ENCODE data around the gene GPRC5C.
"Not testable (repeated sequence)": the region's sequence is repeated elsewhere in the genome, so short reads cannot be mapped to it uniquely, and the experiment has no call there.

GPRC5C gene

DNA sequence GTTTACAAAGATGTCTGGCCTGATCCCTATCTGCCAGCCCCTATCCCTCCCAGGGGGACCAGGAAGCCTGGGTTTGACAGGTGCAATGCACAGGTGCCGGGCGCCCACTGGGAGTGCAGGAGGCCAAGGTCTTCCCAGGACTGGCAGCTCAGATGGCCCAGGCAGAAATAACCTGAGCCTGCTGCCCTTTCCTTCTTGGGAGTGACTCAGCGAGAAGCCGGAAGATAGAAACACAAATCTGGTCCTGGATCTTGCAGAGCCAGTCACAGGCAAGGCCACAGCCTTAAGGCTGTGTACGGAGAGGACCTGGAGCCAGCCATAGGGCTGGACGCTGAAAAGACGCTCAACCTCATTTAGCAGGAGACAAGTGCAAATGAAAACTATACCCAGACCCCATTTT is 36.9 kb upstream of the GPRC5C start:
- DNase-seq (ENCODE audit: low spot score in 2 of 2) = no peak
- Histone ChIP-seq H3K36me3 (replicated peaks) (no peaks in the 10 kb centered on the region), H3K27me3 (ENCODE audit: low read depth) (no peaks in the 10 kb centered on the region), H3K9me3 (no peaks in the 10 kb centered on the region), H3K4me3 (no peak overlapping the region), H3K4me1 (no peaks in the 10 kb centered on the region)
- in situ Hi-C loops (cut with MboI; ENCODE audit: low sequenced_read_pairs) = no loop called here

DNA sequence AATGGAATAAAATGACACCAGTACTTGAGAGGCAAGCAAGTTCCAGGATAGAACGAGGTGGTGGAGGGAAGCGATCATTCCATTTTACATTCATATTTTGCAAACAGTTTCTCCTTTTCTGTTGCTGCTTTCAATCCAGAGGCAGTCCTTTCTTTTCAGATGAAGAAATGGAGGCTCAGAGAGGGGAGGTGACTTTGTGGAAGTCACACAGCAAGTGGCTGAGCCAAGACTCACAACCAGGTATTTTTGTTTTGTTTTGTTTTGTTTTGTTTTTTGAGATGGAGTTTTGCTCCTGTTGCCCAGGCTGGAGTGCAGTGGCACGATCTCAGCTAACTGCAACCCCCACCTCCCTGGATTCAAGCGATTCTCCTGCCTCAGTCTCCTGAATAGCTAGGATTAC is 35.3 kb upstream of the GPRC5C start:
- no peaks in the 10 kb centered on the region for H3K36me3 ChIP-seq (replicated peaks)
- no peak overlapping the region for H3K4me3 ChIP-seq
- H3K9me3 ChIP-seq = no peaks in the 10 kb centered on the region
- DNase-seq (ENCODE audit: low spot score in 2 of 2) = no peak
- in situ Hi-C loops (cut with MboI; ENCODE audit: low sequenced_read_pairs) = no loop called here
- no peaks in the 10 kb centered on the region for H3K27me3 ChIP-seq (ENCODE audit: low read depth)
- no peaks in the 10 kb centered on the region for H3K4me1 ChIP-seq

DNA sequence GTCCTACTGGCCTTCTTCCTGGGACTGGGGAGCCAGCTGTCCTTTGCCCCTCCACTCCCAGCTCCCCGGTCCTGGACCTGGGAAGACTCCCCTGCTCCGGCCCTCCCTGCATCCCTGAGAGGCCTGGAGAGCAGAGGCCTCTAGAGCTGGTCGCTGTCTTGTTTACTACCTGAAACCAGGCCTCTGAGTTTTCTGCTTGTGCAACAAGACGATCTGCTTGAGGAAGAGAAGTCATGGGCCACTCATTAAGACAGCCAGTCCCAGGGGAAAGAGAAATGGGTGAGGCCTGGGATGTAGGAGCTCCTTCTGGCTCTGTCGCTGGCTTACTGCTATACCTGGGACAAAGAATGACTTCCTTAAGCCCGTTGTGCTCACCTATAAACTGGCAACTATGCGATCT is 29.8 kb upstream of the GPRC5C start:
- DNase-seq (ENCODE audit: low spot score in 2 of 2) = no peak
- Histone ChIP-seq H3K27me3 (ENCODE audit: low read depth) (no peaks in the 10 kb centered on the region), H3K4me3 (no peak overlapping the region), H3K9me3 (no peaks in the 10 kb centered on the region), H3K4me1 (no peaks in the 10 kb centered on the region), H3K36me3 (replicated peaks) (no peaks in the 10 kb centered on the region)
- in situ Hi-C loops (cut with MboI; ENCODE audit: low sequenced_read_pairs) = no loop called here

DNA sequence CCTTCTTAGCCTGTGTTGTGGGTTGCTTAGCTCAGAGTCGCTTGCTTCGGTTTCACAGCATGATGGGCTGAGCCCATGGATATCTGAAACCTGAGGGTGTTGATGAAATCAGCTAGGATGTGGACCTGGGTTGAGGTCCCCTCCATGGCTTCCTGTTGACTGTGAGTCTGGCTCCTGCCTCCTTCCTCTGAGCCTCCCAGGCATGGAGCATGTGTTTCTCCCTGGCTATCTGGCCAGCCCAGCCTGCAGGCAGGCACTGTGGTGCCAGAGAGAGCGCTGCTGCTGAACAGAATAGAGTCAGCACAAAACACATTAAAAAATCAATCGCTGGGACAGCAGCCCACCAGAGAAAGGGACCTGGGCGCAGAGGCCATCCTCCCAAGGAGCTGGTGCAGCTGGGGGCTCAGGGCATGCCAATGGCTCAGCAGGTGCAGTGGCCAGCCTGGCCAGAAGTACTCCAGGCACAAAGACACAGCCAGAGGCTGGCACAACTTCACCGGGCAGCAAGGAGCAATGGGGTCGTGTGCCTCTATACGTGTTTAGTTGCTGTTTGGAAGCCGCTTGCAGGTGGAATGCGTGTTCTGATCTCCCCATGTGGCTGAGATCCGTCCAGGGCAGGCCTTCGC is 28.3 kb upstream of the GPRC5C start:
- Histone ChIP-seq H3K27me3 (ENCODE audit: low read depth) (no peaks in the 10 kb centered on the region), H3K4me1 (no peaks in the 10 kb centered on the region), H3K4me3 (no peak overlapping the region), H3K36me3 (replicated peaks) (no peaks in the 10 kb centered on the region), H3K9me3 (no peaks in the 10 kb centered on the region)
- DNase-seq (ENCODE audit: low spot score in 2 of 2) = no peak
- in situ Hi-C loops (cut with MboI; ENCODE audit: low sequenced_read_pairs) = no loop called here

DNA sequence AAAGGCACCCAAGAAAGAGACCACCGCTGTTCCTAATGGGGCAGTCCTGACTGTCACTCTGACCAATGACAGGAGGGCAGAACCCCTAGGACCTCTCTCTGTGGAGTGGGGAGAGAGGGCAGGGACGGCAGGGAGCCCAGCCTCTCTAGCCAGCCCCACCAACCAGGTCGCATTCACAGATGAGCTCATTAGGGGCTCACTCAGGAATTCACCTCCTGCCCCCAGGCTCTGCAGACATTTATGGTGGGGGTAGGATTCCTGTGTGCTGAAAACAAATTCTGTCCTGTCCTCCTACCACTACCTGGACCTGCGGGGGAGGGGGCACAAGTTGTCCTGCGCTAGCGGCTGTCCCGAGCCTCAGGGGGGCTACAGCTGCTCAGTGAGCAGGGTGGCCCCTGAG is 27.7 kb upstream of the GPRC5C start:
- DNase-seq (ENCODE audit: low spot score in 2 of 2) = no peak
- H3K27me3 ChIP-seq (ENCODE audit: low read depth) = no peaks in the 10 kb centered on the region
- H3K4me3 ChIP-seq = no peak overlapping the region
- H3K9me3 ChIP-seq = no peaks in the 10 kb centered on the region
- no peaks in the 10 kb centered on the region for H3K4me1 ChIP-seq
- in situ Hi-C loops (cut with MboI; ENCODE audit: low sequenced_read_pairs) = no loop called here
- H3K36me3 ChIP-seq (replicated peaks) = no peaks in the 10 kb centered on the region

DNA sequence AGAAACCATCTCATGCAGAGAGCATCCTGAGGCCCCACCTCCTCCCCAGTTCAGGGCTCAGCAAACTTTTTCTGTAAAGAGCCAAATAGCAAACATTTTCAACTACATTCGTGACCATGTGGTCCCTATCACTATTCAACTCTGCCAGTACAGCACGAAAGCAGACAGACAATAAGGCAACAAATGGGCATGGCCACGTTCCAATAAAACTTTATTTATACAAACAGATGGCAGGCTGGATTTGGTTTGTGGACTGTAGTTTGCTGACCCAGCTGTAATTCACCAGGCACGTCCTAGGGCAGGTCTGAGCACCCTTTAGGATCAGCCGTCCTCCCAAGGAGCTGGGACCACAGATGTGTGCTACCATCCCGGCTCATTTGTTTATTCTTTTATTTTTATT is 27.1 kb upstream of the GPRC5C start:
- no peak for DNase-seq (ENCODE audit: low spot score in 2 of 2)
- Histone ChIP-seq H3K36me3 (replicated peaks) (no peaks in the 10 kb centered on the region), H3K9me3 (no peaks in the 10 kb centered on the region), H3K4me3 (no peak overlapping the region), H3K27me3 (ENCODE audit: low read depth) (no peaks in the 10 kb centered on the region), H3K4me1 (no peaks in the 10 kb centered on the region)
- in situ Hi-C loops (cut with MboI; ENCODE audit: low sequenced_read_pairs) = no loop called here

DNA sequence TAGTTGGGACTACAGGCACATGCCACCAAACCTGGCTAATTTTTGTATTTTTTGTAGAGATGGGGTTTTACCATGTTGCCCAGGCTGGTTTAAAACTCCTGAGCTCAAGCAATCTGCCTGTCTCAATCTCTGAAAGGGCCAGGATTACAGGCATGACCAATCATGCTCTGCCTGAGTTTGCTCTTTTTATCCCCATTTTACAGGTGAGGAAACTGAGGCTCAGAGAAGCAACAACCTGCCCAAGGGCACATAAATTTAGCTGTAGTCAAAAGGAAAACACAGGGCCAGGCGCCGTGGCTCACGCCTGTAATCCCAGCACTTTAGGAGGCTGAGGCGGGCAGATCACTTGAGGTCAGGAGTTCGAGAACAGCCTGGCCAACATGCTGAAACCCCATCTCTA is 26.6 kb upstream of the GPRC5C start:
- H3K27me3 ChIP-seq (ENCODE audit: low read depth); in situ Hi-C loops (cut with MboI; ENCODE audit: low sequenced_read_pairs): not testable (repeated sequence)

DNA sequence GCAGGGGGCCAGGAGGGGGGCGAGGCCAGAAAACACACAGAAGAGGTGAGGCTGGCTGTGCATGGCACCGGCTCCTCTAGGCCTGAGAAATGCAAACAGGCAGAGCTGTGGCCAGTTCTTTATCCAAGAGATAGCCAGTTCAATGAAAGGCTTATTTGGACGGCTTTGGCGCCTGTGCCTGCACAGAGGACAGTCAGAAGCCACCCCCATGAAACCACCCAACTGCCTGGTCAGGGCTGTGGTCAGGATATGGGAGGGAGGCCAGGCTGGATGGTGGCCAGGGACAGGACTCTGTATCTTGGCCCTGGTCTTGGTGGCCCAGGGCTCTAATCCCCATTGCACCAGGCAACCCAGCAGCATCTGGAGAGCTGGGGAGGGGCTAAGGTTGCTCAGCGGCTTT is 24.5 kb upstream of the GPRC5C start:
- in situ Hi-C loops (cut with MboI; ENCODE audit: low sequenced_read_pairs) = no loop called here
- no peaks in the 10 kb centered on the region for H3K9me3 ChIP-seq
- H3K4me1 ChIP-seq = no peaks in the 10 kb centered on the region
- no peak overlapping the region for H3K4me3 ChIP-seq
- H3K27me3 ChIP-seq (ENCODE audit: low read depth) = no peaks in the 10 kb centered on the region
- H3K36me3 ChIP-seq (replicated peaks) = no peaks in the 10 kb centered on the region
- DNase-seq (ENCODE audit: low spot score in 2 of 2) = no peak

More for the DNA sequence above, 26.6 kb upstream of the GPRC5C start:
- not testable (repeated sequence) for H3K4me1 ChIP-seq; DNase-seq (ENCODE audit: low spot score in 2 of 2); H3K4me3 ChIP-seq; H3K9me3 ChIP-seq; H3K36me3 ChIP-seq (replicated peaks)

DNA sequence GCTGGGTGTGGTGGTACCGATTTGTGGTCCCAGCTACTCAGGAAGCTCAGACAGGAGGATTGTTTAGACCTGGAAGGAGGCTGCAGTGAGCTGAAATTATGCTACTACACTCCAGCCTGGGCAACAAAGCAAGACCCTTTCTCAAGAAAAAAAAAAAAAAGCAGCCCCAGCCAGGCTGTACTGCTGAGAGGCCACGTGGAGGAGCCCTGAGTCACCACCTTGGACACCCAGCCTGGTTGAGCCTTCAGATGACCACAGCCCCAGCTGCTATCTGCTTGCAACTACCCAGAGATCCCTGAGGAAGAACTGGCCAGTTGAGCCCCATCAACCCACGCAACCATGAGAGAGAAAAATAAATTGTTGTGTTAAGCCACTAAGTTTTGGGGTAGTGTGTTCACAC is 23.6 kb upstream of the GPRC5C start:
- Histone ChIP-seq H3K36me3 (replicated peaks) (no peaks in the 10 kb centered on the region), H3K9me3 (no peaks in the 10 kb centered on the region), H3K4me3 (no peak overlapping the region), H3K27me3 (ENCODE audit: low read depth) (no peaks in the 10 kb centered on the region), H3K4me1 (no peaks in the 10 kb centered on the region)
- in situ Hi-C loops (cut with MboI; ENCODE audit: low sequenced_read_pairs) = no loop called here
- no peak for DNase-seq (ENCODE audit: low spot score in 2 of 2)

DNA sequence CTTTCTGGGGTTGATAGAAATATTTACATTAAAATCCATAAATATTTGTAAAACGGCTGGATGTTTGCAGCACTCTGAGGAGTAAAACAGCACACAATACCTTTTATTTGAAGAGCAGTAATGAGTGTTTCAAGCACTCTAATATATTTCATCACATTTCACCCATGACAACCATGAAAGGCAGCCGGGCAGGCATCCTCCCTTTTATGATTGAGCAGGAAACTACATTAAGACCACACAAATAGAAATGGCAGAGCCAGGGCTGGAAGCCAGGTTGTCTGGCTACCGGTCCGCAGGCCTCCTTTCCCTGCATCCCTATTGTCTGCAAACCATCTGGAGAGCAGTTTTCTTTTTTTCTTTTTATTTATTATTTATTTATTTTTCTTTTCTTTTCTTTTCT is 23.1 kb upstream of the GPRC5C start:
- H3K4me3 ChIP-seq = no peak overlapping the region
- in situ Hi-C loops (cut with MboI; ENCODE audit: low sequenced_read_pairs) = no loop called here
- DNase-seq (ENCODE audit: low spot score in 2 of 2) = no peak

DNA sequence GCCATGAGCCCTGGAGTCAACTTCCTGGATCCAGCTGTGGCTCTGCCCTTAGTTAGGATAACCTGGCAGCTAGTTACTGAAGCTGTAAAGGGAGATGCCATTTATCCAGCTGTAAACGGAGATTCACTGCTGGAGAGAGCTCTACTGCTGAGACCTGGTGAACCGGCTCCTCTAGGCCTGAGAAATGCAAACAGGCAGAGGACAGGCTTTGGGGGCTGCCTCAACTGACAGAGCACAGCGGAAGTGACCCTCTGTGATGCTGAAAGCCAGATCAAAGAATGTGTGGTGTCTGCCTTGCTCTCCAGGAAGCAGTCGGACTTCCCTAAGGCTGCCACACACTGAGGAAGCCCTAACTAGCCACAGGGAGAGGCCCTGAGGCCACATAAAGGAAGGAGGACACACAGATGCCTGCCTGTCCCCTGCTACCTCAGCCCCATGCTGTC is 21.9 kb upstream of the GPRC5C start:
- no peak for DNase-seq (ENCODE audit: low spot score in 2 of 2)
- H3K27me3 ChIP-seq (ENCODE audit: low read depth) = no peaks in the 10 kb centered on the region
- in situ Hi-C loops (cut with MboI; ENCODE audit: low sequenced_read_pairs) = no loop called here

More for the DNA sequence above, 23.1 kb upstream of the GPRC5C start:
- H3K9me3 ChIP-seq = no peaks in the 10 kb centered on the region
- H3K27me3 ChIP-seq (ENCODE audit: low read depth) = no peaks in the 10 kb centered on the region
- no peaks in the 10 kb centered on the region for H3K4me1 ChIP-seq
- H3K36me3 ChIP-seq (replicated peaks) = no peaks in the 10 kb centered on the region

DNA sequence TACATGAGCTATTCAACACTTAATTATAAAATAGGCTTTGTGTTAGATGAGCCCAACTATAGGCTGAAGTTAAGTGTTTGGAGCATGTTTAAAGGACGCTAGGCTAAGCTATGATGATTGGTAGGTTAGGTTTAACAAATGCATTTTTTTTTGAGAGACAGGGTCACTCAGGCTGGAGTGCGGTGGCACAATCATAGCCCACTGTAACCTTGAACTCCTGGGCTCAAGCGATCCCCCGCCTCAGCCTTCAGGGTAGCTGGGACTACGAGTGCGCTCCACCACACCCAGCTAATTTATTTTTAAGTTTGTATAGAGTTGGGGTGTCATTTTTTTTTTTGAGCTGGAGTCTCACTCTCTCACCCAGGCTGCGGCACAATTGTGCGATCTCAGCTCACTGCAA is 19.3 kb upstream of the GPRC5C start:
- Histone ChIP-seq H3K4me3 (no peak overlapping the region), H3K4me1 (no peaks in the 10 kb centered on the region), H3K27me3 (ENCODE audit: low read depth) (no peaks in the 10 kb centered on the region), H3K36me3 (replicated peaks) (no peaks in the 10 kb centered on the region), H3K9me3 (no peaks in the 10 kb centered on the region)
- in situ Hi-C loops (cut with MboI; ENCODE audit: low sequenced_read_pairs) = no loop called here
- no peak for DNase-seq (ENCODE audit: low spot score in 2 of 2)

More for the DNA sequence above, 21.9 kb upstream of the GPRC5C start:
- Histone ChIP-seq H3K4me3 (no peak overlapping the region), H3K36me3 (replicated peaks) (no peaks in the 10 kb centered on the region), H3K9me3 (no peaks in the 10 kb centered on the region), H3K4me1 (no peaks in the 10 kb centered on the region)

DNA sequence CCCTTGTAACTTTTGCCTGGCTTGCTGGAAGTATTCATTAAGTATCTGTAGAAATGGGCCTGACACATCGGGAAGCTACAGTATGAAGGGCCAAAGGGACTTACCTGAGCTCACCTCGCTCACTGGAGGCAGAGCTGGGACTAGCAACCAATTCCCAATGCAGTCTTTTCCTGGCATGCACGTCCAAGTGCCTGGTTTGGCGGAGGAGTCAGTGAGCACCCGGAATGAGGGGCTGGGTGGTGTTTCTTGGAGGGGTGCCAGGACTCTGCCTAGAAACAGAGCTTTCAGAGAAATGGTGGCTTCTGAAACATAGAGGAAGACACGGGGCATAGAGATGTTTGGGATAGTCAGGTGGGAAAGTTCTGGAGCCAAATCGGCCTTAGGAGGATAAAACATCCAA is 18.4 kb upstream of the GPRC5C start:
- DNase-seq (ENCODE audit: low spot score in 2 of 2) = no peak
- Histone ChIP-seq H3K36me3 (replicated peaks) (no peaks in the 10 kb centered on the region), H3K4me1 (no peaks in the 10 kb centered on the region), H3K9me3 (no peaks in the 10 kb centered on the region), H3K27me3 (ENCODE audit: low read depth) (no peaks in the 10 kb centered on the region), H3K4me3 (no peak overlapping the region)
- in situ Hi-C loops (cut with MboI; ENCODE audit: low sequenced_read_pairs) = no loop called here

DNA sequence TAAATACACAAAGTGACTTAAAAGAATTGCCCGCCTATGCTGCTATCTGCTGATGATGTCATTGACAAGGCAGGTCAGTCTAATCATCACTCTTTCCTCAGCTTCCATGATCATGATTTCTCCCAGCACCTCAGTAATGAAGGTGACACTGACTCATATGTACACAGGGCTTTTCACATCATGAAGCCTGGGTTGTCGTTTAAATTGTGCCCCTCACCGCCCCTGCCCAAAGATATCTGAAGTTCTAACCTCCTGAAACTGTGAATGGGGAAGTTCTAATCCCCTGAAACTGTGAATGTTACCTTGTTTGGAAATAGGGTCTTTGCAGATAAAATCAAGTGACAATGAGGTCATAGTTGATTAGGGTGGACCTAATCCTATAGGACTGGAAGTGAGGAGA is 17.4 kb upstream of the GPRC5C start:
- Histone ChIP-seq H3K4me3 (no peak overlapping the region), H3K27me3 (ENCODE audit: low read depth) (no peaks in the 10 kb centered on the region), H3K9me3 (no peaks in the 10 kb centered on the region), H3K4me1 (no peaks in the 10 kb centered on the region), H3K36me3 (replicated peaks) (no peaks in the 10 kb centered on the region)
- in situ Hi-C loops (cut with MboI; ENCODE audit: low sequenced_read_pairs) = no loop called here
- no peak for DNase-seq (ENCODE audit: low spot score in 2 of 2)

All from HAP-1 (cell line).